ENCODE data around the gene PHF21B.

Gene PHF21B

DNA sequence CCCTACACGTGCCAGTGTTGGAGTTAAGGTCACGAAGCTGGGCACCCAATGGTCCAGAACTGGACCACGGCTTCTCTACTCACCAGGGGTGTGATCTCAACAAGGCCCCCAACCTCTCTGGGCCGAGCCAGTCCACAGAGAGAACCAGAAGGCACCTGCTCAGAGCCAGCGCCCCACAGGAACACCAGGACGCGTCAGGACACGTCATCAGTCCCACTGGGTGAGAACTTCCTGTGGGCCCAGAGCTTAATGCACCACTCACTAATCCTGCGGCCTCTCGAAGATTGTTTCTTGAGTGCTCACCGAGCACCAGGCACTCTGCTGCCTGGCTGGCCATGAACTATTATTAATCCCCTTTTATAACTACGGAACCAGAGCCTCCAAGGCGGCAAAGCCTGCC is 10.1 kb downstream of the PHF21B start:
- TF ChIP-seq, protein P1, sequence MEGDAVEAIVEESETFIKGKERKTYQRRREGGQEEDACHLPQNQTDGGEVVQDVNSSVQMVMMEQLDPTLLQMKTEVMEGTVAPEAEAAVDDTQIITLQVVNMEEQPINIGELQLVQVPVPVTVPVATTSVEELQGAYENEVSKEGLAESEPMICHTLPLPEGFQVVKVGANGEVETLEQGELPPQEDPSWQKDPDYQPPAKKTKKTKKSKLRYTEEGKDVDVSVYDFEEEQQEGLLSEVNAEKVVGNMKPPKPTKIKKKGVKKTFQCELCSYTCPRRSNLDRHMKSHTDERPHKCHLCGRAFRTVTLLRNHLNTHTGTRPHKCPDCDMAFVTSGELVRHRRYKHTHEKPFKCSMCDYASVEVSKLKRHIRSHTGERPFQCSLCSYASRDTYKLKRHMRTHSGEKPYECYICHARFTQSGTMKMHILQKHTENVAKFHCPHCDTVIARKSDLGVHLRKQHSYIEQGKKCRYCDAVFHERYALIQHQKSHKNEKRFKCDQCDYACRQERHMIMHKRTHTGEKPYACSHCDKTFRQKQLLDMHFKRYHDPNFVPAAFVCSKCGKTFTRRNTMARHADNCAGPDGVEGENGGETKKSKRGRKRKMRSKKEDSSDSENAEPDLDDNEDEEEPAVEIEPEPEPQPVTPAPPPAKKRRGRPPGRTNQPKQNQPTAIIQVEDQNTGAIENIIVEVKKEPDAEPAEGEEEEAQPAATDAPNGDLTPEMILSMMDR (IDR thresholded peaks at IDR 0.05; ENCODE audit: control insufficient read depth, extremely low read depth, insufficient read depth) = no peak
- DNase-seq (ENCODE audit: low read depth) = no peak
- H3K4me3 ChIP-seq (ENCODE audit: low read depth, low read length) = no peak overlapping the region

DNA sequence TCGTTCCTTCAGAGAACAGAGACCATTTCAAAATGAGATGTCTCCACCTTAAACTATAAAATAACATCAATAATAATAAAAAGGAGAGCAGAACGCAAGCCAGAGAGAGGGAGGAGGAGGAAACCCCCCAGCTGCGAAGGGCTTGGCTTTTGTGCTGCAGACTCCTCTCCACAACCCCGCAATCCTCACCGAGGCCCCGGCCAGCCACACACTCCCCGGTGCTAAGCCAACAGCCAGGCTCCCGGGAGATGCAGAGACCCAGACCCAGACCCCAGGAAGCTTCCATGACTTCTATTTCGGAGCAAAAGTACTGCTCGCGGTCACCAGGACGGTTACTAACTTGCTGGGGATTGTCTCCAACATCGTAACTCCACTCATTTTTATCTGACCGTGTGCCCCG is 10.6 kb downstream of the PHF21B start:
- TF ChIP-seq, protein P1 (IDR thresholded peaks at IDR 0.05; ENCODE audit: control insufficient read depth, extremely low read depth, insufficient read depth) = no peak
- DNase-seq (ENCODE audit: low read depth) = no peak
- H3K4me3 ChIP-seq (ENCODE audit: low read depth, low read length) = no peak overlapping the region

DNA sequence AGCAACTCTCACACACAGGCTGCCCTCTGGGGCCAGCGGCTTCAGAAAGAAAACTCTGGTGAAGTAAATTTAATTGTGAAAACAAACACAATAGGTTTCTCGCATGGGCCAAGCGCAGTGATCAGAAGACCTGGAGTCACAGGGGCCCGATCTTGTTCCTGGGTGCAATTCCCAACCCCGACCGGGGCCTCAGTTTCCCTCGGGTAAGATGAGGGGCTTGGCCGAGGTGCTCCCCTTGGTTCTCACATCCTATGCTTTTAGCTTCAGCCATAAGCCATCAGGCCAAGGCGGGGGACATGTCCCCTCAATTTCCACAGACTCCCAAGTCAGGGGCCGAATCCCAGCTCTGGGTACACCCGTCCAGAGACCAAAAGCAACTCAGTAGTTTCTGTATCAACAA is 11.5 kb downstream of the PHF21B start:
- no peak for DNase-seq (ENCODE audit: low read depth)
- H3K4me3 ChIP-seq (ENCODE audit: low read depth, low read length) = no peak overlapping the region
- TF ChIP-seq, protein P1 (IDR thresholded peaks at IDR 0.05; ENCODE audit: control insufficient read depth, extremely low read depth, insufficient read depth) = no peak

DNA sequence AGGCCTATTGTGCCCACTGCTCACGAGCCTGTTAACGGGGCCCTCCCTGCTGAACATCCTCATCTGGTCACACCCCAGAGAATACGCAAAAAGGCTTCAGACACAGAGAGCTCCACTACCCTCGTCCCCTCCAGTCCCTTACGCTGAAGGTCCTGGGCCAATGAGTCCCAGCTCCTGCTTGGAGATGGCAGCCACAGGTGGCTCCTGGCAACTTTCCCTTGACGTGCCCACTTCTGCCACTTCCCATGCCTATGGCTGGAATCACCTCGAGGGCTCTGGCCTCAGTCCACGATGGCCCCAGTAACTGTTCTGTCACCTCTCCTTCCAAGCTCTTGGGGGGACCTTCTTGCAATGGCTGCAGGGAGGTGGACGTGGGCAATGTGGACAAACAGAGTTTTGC is 12.7 kb downstream of the PHF21B start:
- H3K4me3 ChIP-seq (ENCODE audit: low read depth, low read length) = no peak overlapping the region
- TF ChIP-seq, protein P1 (IDR thresholded peaks at IDR 0.05; ENCODE audit: control insufficient read depth, extremely low read depth, insufficient read depth) = no peak
- no peak for DNase-seq (ENCODE audit: low read depth)

DNA sequence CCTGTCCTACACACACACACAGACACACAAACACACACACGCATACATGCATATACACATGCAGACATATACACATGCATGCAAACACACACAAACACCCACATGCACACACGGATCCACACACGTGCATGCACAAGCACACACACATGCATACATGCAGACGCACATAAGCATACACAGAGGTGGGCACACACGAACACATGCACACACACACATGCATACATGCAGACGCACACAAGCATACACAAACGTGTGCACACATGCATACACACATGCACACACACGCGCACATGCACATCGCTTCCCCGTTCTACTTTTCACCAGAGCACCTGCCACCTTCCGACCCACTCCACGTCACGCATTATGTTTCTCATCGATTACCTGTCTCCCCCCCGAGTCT is 13.2 kb downstream of the PHF21B start:
- TF ChIP-seq, protein P1 (IDR thresholded peaks at IDR 0.05; ENCODE audit: control insufficient read depth, extremely low read depth, insufficient read depth) = no peak
- H3K4me3 ChIP-seq (ENCODE audit: low read depth, low read length) = no peak overlapping the region
- no peak for DNase-seq (ENCODE audit: low read depth)

DNA sequence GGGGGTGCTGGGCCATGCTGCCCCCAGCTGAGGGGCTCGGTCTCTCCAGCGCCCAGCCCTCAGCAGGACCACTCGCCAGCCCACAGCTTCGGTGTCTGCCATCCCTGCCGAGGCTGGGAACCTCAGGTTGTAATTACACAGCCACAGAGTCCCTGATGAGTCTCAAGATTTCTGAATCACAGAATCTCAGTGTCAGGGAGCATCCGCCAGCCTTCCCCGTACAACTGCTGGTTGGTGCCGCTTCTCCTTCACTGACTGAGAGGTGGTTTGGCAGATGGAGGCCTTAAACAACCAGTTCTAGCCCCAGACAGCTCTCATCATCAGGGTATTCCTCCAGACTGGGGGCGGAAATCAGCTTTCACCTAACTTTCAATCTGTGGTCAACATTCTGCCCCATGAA is 13.7 kb downstream of the PHF21B start:
- DNase-seq (ENCODE audit: low read depth) = no peak
- TF ChIP-seq, protein P1 (IDR thresholded peaks at IDR 0.05; ENCODE audit: control insufficient read depth, extremely low read depth, insufficient read depth) = no peak
- no peak overlapping the region for H3K4me3 ChIP-seq (ENCODE audit: low read depth, low read length)

DNA sequence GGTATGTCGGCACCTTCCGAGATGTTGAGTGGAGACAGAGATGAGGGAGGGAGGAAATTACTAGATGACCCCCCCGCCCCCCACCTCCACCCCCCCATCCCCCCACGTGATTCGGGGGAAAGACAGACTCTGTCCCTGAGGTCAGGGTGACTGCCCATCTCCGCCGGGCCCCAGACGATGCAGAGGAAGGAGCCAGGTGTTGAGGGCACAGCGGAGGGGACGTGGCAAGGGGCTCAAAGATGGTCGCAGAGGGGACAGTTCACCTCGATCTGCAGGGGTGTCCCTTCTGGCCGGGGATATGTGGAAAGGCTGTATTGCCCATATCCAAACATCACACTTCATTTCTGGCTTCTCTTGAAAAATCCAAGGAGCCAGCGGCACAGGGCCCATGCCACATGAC is 14.1 kb downstream of the PHF21B start:
- no peak for DNase-seq (ENCODE audit: low read depth)
- H3K4me3 ChIP-seq (ENCODE audit: low read depth, low read length) = no peak overlapping the region
- TF ChIP-seq, protein P1 (IDR thresholded peaks at IDR 0.05; ENCODE audit: control insufficient read depth, extremely low read depth, insufficient read depth) = no peak
